HG03095 (cell line): Measurements from ENCODE around the gene GRM4.

Experiments used
- ATAC-seq: cut with Tn5 transposase; IDR thresholded peaks from one replicate; pipeline ENCODE4 v1.9.1; 2021; ENCODE audit warnings: moderate library complexity; ENCODE audit not compliant: unreplicated experiment

GRM4 gene

GRCh38 chr6:34143196-34143883 is 2.5 kb downstream of the GRM4 start:
- no peak for ATAC-seq

- ATAC-seq: no peak
These were observed 3.6 kb downstream of the GRM4 start for GRCh38 chr6:34142061-34142998.

GRCh38 chr6:34140075-34140474 is 5.8 kb downstream of the GRM4 start:
- ATAC-seq: no peak

- ATAC-seq: no peak
These were observed 6.9 kb downstream of the GRM4 start for GRCh38 chr6:34138914-34139510.

- no peak for ATAC-seq
These were observed 7.7 kb downstream of the GRM4 start for GRCh38 chr6:34138191-34138590.

- ATAC-seq: no peak
These were observed 10.3 kb downstream of the GRM4 start for GRCh38 chr6:34135541-34135940.

GRCh38 chr6:34132486-34133185 is 13.3 kb downstream of the GRM4 start:
- no peak for ATAC-seq

- no peak for ATAC-seq
These were observed 14.3 kb downstream of the GRM4 start for GRCh38 chr6:34131326-34132290.

GRCh38 chr6:34130862-34131261 is 15.0 kb downstream of the GRM4 start:
- ATAC-seq: no peak

- no peak for ATAC-seq
These were observed 16.1 kb downstream of the GRM4 start for GRCh38 chr6:34129753-34130152.

- no peak for ATAC-seq
These were observed 17.8 kb downstream of the GRM4 start for GRCh38 chr6:34128045-34128444.

GRCh38 chr6:34126419-34126818 is 19.5 kb downstream of the GRM4 start:
- ATAC-seq: no peak

GRCh38 chr6:34125939-34126338 is 19.9 kb downstream of the GRM4 start:
- no peak for ATAC-seq

- ATAC-seq: no peak
These were observed 24.8 kb downstream of the GRM4 start for GRCh38 chr6:34120953-34121675.

- ATAC-seq: no peak
These were observed 30.0 kb downstream of the GRM4 start for GRCh38 chr6:34115915-34116314.

GRCh38 chr6:34115403-34115795 is 30.5 kb downstream of the GRM4 start:
- no peak for ATAC-seq

- ATAC-seq: no peak
These were observed 31.0 kb downstream of the GRM4 start for GRCh38 chr6:34114695-34115402.

GRCh38 chr6:34113532-34113931 is 32.4 kb downstream of the GRM4 start:
- no peak for ATAC-seq

- no peak for ATAC-seq
These were observed 33.8 kb downstream of the GRM4 start for GRCh38 chr6:34112126-34112525.
